ENCODE measurements around the gene EFR3B.
"Not testable (repeated sequence)": the region's sequence is repeated elsewhere in the genome, so short reads cannot be mapped to it uniquely, and the experiment has no call there.

The EFR3B gene

DNA sequence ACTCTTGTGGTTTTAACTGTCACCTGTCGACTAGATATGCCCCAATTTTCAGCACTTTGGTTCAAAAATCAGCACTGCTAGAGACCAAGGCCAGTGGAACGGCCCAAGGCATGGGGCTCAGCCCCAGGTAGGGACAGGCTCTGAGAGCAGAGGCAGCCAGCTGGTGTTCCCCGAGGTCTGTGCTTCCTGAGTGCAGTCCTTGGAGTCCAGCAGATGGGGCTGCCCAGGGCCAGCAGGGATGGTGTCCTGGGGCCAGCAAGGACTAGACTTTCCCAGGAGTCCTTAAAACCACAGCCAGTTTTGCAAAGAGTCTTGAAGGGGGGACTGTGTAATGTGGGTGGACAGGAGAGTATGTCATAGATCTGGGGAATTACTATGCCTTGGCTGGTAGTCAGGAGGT lies 70.2 kb downstream of the EFR3B start:
- no peak for DNase-seq

DNA sequence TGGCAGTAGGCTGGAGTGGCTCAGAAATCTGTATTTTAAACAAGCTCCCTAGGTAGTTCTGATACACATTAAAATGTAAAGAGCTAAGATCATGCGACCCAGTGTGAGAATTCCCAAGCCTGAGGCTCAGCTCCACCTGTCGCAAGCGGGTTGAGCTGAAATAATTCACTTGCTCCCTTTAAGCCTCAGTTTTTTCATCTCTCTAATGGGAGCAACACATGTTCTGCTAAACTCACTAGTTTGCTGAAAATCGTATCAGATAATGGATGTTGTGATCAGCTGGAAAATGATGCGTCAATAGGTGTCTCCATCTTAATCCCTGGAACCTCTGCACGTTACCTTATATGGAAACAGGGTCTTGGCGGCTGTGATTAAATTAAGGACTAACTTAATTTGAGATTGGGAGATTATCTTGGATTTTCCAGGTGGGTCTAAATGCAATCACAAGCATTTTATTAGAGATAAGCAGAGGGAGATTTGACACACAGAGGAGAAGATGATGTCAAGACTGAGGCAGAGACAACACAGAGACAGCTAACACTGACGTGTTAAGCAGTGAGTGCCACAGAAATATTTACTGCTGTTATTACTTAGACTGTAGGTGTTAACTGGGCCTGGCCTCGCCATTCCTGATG lies 73.5 kb downstream of the EFR3B start:
- no peak for DNase-seq

DNA sequence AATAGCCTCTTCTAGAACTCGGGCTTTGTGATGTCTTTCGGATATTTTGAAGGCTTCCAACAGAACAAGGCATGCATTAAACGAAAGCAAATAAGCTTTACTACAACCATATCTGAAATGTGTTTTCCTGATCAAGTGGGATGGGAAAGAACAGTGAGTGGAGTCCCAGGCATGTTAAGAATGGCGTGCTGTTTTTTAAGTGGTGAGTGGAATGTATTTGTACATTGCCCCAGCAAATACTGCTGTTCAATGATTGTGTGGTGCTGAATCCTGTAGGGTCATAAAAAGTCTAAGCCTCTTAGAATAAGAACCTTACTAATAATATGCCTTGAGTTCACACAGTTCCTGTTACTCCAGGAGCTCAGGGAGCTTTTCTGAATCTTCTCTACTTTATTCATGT lies 74.0 kb downstream of the EFR3B start:
- no peak for DNase-seq

DNA sequence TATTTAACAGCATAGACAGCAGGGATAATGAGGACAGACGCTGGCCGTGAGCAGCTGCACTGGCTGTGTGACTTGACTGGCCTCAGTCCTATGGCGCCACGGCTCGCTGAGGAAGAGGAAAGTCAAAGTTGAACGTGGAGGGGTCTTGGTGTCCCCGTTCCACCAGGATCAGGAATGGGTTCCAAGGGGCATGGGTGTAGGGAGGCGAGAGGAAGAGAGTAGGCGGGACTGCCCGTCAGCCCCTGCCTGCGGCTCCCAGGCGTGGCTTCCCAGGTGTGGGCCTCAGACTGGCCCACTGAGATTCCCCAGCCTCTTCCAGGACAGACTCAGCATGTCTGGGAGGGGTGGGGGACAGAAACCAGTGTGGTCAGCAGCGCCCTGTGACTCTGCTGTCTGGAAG lies 75.1 kb downstream of the EFR3B start:
- no peak for DNase-seq

DNA sequence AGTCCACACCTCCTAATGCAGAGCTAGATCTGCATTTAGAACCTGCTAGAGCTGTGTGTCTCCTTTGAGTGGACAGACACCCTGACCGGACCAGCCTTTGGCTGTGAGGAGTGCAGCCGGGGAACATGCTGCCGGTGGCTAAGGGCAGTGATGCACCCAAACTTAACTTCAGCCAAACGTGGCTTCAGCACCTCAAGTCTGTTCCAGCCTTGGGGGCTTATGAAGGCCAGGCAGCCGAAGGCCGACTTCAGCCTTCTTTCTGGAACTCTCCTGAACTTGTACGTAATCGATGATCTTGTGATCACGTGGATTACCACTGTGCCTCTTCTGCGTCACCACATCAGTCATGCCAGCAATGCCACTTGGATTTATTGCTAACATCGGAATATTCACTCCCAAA lies 77.4 kb downstream of the EFR3B start:
- DNase-seq = no peak

DNA sequence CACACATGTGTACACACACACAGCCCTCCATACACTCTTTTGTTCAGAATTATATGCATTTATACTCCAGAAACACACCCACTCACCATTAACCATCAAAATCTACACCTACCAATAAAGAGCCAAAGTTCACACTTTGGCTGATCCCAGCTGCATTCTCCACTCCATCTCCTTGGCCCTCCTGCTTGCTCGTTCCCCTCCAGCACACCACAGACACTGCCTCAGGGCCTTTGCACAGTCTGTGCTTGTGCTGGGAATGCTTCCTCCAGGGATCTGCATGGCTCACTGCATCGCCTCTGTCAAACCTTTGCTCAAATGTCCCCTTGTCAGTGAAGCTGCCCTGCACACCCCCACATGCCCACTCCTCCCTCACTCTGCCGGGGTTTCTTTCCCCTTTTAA lies 80.5 kb downstream of the EFR3B start:
- DNase-seq = no peak

DNA sequence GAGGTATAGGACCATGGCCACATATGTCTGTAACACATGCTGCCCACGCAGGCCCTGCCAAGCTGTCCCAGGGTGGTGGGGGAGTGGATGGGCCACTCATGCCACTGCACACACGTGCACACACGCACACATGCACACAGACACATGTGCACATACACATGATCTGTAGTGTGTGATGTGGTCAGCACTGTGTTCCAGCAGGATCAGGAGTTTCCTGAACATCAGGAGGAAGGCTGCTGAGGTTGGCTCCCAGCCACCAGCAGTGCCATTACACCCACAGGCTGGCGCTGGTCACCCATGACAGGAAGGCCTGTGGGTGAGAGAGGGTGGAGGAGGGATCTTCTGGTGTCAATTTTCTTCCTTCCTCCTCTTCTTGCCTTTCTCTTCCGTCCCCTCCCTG lies 81.8 kb downstream of the EFR3B start:
- no peak for DNase-seq

DNA sequence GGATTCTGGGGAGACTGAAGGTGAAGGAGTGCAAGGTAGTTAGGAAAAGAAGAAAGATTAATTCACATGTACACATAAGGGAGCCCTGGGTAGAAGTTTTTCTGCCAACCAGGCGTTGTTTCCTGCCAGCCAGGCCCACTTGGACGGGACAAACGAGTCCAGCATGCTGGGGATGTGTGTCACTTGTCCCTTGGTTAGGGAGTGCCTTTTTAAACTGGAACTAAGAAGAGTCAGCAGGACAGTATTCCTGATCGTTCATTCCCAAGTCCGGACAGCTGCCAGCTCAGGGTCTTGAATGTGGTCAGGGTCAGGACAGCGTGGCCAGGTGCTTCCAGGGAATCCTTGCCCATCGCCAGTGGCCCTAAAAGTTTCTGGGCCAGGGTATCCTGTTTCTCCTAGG lies 83.3 kb downstream of the EFR3B start:
- no peak for DNase-seq

DNA sequence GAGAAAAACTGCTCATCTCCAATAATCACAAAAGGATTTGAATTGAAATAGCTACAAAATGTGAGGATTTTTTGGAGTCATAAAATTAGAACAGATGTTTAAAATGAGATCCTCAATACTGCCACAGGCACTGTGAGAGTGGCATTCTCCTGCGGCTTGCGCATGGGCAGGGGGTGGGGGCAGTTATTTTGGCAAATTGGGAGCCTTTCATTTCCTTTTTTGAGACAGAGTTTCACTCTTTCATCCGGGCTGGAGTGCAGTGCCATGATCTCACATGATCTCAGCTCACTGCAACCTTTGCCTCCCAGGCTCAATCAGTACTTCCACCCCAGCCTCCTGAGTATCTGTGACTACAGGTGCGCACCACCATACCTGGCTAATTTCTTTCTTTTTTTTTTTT lies 84.1 kb downstream of the EFR3B start:
- no peak for DNase-seq

DNA sequence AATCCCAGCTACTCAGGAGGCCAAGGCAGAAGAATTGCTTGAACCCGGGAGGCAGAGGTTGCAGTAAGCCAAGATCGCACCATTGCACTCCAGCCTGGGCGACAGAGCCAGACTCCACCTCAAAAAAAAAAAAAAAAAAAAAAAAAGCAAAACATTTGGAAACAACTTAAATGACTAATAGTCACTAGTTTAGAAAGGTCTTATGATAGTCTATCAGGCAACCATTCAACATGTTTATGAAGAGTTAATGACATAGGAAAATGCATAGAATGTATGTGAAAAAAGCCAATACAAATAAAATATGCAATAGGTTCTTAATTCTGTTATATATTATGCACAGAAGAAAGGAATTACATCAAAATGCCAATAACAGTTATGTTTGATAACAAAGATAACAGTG lies 85.2 kb downstream of the EFR3B start:
- not testable (repeated sequence) for DNase-seq

DNA sequence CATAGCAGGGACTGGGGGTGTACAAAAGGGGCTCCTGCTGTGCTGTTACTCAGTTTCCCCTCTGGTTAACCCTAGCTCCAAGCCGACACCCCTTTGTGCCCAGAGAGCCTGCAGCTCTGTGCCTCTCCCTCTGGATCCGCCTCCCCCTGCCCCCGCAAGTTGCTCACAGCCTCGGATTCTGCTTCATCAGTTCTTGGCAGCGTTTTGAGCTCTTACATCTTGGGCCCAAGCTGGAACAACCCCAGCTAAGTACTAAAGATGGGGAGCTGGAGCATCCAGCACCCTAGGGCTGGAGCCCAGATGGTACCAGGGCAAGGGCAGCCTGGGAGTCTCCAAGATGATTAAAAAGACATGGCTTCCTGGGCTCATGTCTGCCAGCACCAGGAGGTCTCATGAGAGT lies 85.8 kb downstream of the EFR3B start:
- no peak for DNase-seq

DNA sequence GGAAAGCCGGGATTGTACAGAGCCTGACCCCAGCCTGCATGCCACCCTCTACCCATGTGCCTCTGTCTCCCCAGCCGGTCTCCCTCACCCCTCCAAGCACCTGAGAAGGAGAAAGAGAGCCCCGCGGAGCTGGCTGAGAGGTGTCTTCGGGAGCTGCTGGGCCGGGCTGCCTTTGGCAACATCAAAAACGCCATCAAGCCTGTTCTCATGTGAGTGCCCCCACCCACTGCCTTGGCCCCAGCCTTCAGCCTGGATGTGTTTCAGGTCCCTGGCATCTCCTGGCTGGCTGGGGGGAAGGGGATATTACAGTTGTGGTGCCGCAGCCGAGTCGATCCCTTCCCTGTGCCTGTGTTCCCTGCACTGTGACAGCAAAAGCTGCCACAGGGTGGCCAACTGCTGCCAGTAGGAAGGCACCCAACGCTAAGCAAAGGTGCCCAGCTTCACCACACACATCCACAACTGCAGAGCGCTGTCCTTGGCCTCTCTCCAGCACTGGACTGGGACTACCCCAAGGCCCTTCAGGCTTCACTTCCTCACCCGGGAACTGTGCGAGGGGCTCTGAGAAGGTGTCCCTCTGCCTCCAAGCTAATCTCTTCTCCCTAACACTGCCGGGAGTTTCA lies 88.1 kb downstream of the EFR3B start:
- no peak for DNase-seq

DNA sequence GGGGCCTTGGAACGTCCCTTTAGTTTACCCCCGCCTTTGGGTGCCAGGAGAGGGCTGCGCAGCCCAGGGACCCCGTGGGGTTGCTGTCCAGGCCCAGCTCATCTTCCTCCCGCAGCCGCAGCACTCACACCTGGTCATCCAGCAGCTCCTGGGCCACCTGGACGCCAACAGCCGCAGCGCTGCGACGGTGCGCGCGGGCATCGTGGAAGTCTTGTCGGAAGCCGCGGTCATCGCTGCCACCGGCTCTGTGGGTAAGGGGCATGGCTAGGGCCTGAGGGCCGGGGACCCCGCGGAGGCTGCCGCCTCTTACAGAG lies 89.3 kb downstream of the EFR3B start:
- DNase-seq = no peak

DNA sequence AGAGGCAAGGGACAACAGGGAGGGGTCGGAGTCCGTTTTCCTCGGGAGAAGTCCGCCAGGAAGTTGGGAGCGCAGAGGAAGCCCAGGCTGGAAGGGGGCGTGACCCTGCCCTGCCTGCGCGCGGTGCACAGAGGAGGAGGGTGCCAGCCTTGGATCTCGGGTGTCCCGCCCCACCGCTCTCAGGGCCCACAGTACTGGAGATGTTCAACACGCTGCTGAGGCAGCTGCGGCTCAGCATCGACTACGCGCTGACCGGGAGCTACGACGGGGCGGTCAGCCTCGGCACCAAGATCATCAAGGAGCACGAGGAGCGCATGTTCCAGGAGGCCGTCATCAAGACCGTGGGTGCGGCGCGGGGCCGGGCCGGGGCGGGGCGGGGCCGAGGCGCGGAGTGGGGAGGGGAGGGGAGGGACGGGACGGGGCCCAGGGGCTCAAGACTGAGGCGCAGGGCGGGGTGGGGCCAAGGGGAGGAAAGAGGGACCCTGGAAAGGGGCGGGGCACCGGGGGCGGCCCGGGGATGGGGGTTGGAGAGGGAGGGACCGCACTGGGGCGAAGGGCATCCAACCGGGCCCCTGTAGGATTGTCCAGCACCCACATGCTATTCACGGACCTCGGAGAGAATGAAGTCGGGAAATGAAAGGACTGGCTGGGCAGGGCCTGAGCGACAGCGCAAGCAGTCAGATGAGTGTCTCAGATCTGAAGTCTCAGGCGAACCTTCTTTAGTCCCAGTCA lies 89.9 kb downstream of the EFR3B start:
- DNase-seq = no peak

DNA sequence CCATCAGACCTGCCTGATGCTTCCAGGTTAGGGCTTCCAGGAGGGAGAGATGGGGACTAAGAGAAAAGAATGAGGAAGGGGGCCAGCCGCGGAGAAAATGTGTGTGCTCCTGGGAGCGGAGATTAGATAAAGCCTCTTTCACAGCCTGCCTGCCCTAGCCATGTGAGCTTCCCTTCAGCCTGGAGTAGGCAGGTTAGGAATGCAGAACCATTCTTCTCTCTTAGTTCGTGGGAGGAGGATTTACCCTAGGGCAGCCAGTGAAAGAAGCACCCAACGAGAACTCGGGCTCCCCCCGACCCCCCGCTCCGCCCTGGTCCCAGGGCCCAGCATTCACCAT lies 90.4 kb downstream of the EFR3B start:
- no peak for DNase-seq

DNA sequence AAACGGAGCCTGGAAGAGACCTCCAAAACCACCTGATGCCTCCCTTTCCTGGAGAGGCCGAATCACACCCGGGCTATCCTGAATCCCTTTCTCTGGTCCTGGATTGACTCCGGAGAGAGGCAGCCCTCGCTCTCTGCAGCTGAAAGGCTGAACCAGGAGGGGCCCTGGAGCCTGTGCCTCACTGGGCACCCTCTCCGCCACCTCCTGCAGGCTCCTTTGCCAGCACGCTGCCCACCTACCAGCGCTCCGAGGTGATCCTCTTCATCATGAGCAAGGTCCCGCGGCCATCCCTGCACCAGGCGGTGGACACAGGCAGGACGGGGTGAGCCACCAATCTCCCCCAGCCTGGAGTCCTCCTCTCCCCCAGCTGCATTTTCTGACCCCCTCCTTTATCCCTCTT lies 90.8 kb downstream of the EFR3B start:
- DNase-seq = no peak

DNA sequence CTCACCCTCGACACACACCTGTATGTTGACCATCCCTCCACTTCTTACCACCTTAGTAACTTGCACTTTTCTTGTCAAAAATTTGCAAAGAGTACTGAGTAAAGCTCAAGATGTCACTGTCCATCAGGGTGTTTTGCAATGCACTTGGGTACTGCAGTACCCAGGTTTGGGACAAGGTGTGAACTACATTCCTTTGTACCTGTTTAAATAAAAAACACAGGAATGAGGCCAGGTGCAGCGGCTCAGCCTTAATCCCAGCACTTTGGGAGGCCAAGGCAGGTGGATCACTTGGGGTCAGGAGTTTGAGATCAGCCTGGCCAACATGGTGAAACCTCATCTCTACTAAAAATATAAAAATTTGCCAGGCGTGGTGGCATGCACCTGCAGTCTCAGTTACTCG lies 98.7 kb downstream of the EFR3B start:
- DNase-seq = not testable (repeated sequence)

DNA sequence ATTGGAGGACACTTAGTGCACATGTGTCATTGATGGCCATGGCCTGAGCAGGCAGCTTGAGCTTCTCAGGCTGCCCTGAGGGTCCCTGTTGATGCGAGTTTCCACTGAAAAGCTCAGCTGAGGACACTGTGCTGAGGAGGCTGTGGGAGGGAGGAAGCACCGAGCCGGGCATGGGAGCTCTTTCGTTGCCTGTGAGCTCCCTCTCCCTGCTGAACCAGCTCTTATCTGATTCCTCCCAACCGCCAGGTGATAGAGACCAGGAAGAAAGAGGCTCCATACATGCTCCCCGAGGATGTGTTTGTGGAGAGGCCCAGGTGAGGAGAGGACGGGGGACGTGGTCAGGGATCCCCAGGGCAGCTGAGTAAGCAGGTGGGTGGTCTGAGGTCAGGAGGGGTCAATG lies 99.2 kb downstream of the EFR3B start:
- no peak for DNase-seq

DNA sequence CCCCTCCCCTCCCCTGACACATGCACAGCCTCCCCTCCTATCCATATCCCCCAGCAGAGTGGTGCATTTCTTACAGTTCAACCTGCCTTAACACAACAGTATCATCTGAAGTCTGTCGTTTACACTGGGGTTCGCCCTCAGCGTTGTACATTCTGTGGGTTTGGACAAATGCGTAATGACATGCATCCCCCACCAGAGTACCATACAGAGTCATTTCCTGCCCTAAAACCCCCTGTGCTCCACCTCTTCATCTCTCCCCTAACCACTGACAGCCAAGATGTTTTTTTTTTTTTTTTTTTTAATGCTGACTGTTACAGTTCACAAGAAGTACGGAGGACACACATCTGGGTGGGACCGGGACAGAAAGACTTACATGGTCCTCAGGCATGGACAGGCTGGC lies 103.9 kb downstream of the EFR3B start:
- no peak for DNase-seq

DNA sequence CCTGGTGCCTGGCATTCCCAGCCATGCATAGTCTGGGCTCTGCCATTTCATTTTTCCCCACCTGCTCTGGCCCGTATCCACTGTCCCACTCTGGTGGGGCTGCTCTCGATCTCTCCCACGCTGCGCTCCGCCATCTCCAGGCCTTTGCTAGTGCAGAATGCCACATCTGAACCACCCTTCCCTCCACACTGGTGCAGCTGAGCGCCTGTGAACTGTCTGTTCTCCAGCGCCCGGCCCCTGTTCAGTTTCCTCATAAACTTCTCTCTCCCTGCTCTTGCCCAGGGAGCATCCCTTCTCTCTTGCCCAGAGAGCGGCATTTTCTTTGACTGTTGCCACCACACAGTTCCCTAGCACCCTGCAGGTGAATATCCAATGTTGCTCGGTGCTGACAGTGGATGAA lies 105.0 kb downstream of the EFR3B start:
- no peak for DNase-seq

DNA sequence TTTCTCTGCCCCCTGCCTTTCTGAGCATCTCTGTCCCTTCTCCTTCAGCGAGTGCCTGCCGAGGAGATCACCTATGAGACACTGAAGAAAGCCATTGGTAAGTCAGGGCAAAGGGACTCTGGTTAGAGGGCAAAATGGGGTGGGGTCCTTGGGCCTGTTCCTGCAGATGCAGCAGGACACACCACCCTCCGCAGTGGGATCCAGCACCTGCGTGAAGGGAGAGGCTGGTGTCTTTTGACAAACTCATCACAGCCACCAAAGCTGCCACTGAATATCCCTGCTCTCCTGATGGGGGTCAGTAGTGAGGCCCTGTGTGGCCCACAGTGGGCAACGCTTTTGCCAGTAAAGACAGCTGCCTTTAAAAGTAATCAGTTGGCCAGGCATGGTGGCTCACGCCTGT lies 107.8 kb downstream of the EFR3B start:
- no peak for DNase-seq

DNA sequence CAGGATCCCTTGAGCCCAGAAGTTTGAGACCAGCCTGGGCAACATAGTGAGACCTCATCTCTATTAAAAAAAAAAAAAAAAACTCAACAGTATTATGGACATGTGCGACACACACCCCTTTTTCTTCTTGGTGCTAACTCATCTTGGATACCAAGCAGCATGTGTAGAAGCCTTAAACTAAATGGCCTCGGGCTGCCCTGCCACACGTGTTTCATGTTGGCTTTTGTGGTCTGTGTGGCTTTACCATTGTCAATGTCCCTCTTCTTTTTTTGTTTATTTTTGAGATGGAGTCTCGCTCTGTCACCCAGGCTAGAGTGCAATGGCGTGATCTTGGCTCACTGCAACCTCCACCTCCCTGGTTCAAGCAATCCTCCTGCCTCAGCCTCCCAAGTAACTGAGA lies 109.1 kb downstream of the EFR3B start:
- DNase-seq = not testable (repeated sequence)

DNA sequence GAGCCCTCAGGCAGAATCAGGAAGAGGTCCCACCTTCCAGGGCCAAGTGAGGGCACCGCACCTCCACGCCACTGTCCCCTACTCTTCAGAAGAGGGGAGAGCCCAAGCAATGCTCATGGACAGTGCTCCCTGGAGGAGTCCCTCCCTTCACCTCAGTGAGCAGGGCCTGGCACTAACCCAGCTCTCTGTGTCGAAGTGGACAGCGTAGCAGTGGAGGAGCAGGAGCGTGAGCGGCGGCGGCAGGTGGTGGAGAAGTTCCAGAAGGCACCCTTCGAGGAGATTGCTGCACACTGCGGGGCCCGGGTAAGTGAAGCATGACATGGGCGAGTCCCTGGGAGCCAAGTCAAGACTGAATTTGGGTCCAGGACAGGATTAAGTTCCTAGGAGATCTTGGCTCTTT lies 109.8 kb downstream of the EFR3B start:
- no peak for DNase-seq

DNA sequence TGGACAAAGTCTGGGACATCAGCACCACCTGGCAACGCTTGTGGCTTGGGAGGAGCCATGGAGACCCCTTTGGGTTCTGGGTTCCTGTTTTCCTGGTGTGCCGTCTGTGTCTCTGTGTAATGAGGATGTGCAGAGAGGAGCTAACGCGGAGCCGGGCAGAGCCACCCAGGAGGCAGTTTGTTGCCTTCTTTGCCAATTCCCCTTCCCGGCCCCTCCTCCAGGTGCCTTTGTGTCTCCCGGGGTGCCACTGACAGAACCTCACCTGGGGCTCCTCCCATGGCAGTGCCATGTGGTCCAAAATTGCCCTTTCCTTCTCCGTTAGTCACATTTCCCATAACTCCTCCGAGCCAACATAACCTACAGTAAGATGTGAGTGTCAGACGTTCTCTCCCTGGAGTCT lies 113.5 kb downstream of the EFR3B start:
- DNase-seq = no peak

Measured in AML-193 (cell line).